IPS-18a (cell line): ENCODE results near the gene SH3PXD2A.
"Not testable (repeated sequence)": the region's sequence is repeated elsewhere in the genome, so short reads cannot be mapped to it uniquely, and the experiment has no call there.

Source experiments
- H3K27ac ChIP-seq: one replicate; pipeline ENCODE4 v1.5.1; 2013; ENCODE audit warnings: low read length
- H3K27me3 ChIP-seq: one replicate; pipeline ENCODE4 v1.6.1; 2013; ENCODE audit warnings: mild to moderate bottlenecking, low read length; ENCODE audit not compliant: control insufficient read depth, insufficient read depth
- H3K36me3 ChIP-seq: one replicate; pipeline ENCODE4 v1.6.1; 2013; ENCODE audit warnings: low read depth, low read length; ENCODE audit not compliant: control insufficient read depth
- H3K4me1 ChIP-seq: one replicate; pipeline ENCODE4 v1.6.1; 2013; ENCODE audit warnings: low read depth, low read length; ENCODE audit not compliant: control insufficient read depth
- H3K4me3 ChIP-seq: one replicate; pipeline ENCODE4 v1.5.1; 2013; ENCODE audit warnings: low read length
- H3K9ac ChIP-seq: one replicate; pipeline ENCODE4 v1.6.1; 2013; ENCODE audit warnings: mild to moderate bottlenecking, low read length, moderate library complexity
- H3K9me3 ChIP-seq: one replicate; pipeline ENCODE4 v1.6.1; 2013; ENCODE audit warnings: low read depth, low read length; ENCODE audit not compliant: control insufficient read depth

Gene SH3PXD2A

DNA sequence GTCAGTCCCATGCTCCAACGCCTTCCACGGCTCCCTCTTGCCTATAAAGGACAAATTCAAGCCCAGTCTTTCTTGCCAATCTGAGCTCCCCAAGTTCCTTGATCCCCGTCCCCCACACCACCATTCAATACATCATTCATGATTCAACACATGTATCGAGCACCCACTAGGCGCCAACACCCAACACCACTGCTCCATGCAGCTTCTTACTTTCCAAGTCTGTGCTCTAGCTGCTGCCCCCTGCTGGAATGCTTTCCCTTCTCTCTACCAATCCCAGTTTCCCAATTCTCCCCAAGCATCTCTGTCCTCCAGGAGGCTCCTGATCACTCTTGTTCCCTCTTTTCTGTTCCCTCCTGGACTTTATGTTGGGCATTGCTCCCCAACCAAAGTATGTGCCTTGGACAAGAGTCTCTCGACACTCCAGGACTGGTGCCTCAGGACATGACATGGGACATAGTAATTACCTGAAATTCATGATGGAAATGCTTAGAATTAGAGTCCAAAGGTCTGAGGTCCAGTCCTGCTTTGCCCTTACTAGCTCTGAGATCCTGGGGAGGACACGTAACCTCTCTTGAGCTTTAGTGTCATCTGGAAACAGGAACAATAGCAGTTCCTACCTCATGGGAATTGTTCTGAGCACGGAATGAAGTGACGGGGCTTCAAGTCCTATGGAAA, 189.2 kb downstream of the SH3PXD2A start:
- Histone ChIP-seq H3K27me3 (no peaks in the 10 kb centered on the region), H3K4me1 (peaks cover 12% of the 10 kb centered on the region), H3K36me3 (no peaks in the 10 kb centered on the region), H3K27ac (no peak overlapping the region), H3K9ac (no peak overlapping the region), H3K4me3 (no peak overlapping the region), H3K9me3 (no peaks in the 10 kb centered on the region)

DNA sequence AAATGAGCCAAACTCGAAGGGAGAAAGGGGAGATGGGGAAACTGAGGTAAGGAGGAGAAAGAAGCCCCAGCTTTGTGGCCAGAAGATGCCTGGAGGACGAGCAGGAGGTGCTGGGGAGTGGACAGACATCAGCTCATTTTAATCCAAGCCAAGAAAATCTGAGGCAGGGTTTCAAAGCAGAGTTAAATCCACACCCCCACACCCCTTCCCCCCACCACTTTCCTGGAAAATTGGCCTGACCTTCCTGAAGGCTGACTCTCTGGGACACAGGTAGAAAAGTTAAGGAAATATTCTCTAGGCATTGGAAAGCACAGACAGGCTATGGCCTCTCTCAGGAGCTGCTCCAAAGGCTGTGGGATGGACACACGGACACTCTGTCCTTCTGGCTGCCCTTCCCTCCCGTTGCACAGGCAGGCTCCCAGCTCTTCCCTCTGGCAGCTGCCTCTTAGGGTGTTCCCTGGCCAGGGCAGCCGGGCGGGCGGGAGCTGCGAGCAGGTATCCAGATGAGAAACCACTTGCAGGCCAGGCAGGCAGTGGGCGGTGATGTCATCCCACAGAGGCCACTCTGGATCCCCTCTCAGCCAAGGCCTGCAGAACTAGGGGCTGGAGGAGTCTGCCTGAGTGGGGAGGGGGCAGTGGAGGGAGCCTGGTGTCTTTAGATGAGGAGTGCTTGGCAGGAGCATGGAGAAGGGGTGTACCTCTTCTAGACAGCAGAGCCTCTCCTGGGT, 190.1 kb downstream of the SH3PXD2A start:
- no peaks in the 10 kb centered on the region for H3K27me3 ChIP-seq
- no peaks in the 10 kb centered on the region for H3K36me3 ChIP-seq
- H3K9ac ChIP-seq, result no peak overlapping the region
- H3K4me1 ChIP-seq, result peaks cover 16% of the 10 kb centered on the region
- no peak overlapping the region for H3K4me3 ChIP-seq
- no peaks in the 10 kb centered on the region for H3K9me3 ChIP-seq
- H3K27ac ChIP-seq, result no peak overlapping the region

DNA sequence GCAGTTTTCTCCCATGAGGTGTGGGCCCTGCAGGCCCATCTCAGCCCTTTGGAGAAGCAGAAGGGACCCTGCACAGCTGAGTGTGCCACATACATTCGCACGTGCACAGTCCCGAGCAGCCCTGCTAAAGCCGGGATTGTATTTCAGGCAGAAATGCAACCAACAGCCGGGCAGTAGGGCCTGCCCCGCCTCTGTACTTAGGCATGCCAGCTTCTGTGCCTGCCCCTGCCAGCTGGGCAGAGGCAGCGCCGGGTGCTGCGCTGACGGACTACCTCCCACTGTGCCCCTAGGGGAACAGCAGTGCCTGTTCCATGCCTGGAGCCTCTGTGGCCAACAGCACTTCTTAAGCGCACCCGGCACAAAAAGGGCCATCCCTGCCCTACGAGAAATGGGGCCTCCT, 191.6 kb downstream of the SH3PXD2A start:
- Histone ChIP-seq H3K4me3 (no peak overlapping the region), H3K9me3 (no peaks in the 10 kb centered on the region), H3K27ac (no peak overlapping the region), H3K36me3 (no peaks in the 10 kb centered on the region), H3K27me3 (no peaks in the 10 kb centered on the region), H3K9ac (no peak overlapping the region), H3K4me1 (peaks cover 9% of the 10 kb centered on the region)

DNA sequence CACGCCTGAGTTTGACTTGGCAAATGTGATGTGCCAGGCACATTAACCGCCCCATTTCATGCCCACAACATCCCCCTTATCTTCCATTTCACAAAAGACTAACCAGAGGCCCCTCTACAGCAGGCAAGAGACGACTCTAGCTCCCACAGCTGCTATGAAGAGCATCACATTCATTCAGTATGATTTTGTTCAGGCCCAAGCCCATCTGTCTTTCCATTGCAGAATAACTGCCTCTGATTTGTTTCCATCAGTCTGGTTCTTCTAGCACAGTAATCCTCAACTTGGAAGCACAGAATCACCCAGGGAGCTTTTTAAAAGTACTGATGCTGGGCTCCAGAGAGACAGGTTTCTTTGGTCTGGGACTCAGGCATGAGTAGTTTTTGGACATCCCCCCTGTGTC, 192.1 kb downstream of the SH3PXD2A start:
- H3K27me3 ChIP-seq, result no peaks in the 10 kb centered on the region
- H3K4me1 ChIP-seq, result peaks cover 12% of the 10 kb centered on the region
- no peaks in the 10 kb centered on the region for H3K9me3 ChIP-seq
- H3K27ac ChIP-seq, result no peak overlapping the region
- no peak overlapping the region for H3K4me3 ChIP-seq
- H3K9ac ChIP-seq, result no peak overlapping the region
- H3K36me3 ChIP-seq, result no peaks in the 10 kb centered on the region

DNA sequence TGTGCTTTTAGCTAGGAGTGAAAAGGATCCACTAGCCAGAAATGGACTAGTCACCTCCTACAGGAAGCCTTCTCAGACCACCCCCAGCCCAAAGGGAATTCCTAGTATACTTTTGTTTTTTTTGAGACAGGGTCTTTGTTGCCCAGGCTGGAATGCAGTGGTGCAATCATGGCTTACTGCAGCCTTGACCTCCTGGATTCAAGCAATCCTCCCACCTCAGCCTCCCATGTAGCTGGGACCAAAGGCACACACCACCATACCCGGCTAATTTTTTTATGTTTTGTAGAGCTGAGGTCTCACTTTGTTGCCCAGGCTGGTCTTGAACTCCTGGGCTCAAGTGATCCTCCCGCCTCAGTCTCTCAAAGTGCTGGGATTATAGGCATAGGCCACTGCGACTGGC, 192.7 kb downstream of the SH3PXD2A start:
- H3K36me3 ChIP-seq, H3K9me3 ChIP-seq, H3K9ac ChIP-seq, H3K4me3 ChIP-seq, H3K27ac ChIP-seq, H3K27me3 ChIP-seq: not testable (repeated sequence)
- H3K4me1 ChIP-seq, result peaks cover 12% of the 10 kb centered on the region

DNA sequence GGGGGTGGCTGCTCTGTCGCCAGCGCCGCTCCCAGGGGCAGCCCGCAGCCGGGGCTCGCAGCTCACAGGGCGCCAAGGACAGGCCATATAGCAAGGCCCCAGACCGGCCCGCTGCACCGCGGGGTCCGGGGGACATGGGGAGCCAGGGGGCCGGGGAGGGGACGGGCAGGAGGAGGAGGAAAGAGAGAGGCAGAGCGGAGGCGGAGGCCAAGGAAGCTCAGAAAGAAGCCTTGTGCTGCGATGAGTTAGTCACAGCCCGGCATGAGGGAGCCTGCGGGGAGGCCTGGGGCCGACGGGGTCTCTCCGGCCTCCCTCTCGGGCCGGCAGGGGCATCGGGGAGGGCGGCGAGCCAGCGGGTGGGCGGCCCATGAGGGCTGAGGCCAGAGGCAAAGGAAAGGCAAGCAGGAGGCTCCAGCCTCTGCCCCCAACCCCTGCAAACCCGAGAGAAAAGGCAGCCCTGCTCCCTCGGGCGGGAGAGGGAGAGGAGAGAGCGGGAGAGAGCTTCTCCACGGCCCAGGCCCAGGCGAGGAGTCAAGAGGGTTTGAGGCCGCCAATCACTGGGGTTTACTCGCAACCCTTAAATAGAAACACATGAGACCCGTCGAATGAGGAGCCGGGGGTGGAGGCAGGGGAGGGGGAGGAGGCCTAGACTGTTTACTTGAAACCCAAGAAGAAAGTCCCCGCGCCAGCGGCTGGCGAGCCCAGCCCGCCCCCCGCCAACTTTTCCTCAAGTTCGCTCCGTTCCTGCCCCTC, 194.0 kb downstream of the SH3PXD2A start:
- Histone ChIP-seq H3K9me3 (no peaks in the 10 kb centered on the region), H3K36me3 (no peaks in the 10 kb centered on the region), H3K4me1 (peaks cover 12% of the 10 kb centered on the region), H3K27me3 (no peaks in the 10 kb centered on the region), H3K9ac (no peak overlapping the region), H3K27ac (no peak overlapping the region), H3K4me3 (peak overlapping the region; percentile 13)

DNA sequence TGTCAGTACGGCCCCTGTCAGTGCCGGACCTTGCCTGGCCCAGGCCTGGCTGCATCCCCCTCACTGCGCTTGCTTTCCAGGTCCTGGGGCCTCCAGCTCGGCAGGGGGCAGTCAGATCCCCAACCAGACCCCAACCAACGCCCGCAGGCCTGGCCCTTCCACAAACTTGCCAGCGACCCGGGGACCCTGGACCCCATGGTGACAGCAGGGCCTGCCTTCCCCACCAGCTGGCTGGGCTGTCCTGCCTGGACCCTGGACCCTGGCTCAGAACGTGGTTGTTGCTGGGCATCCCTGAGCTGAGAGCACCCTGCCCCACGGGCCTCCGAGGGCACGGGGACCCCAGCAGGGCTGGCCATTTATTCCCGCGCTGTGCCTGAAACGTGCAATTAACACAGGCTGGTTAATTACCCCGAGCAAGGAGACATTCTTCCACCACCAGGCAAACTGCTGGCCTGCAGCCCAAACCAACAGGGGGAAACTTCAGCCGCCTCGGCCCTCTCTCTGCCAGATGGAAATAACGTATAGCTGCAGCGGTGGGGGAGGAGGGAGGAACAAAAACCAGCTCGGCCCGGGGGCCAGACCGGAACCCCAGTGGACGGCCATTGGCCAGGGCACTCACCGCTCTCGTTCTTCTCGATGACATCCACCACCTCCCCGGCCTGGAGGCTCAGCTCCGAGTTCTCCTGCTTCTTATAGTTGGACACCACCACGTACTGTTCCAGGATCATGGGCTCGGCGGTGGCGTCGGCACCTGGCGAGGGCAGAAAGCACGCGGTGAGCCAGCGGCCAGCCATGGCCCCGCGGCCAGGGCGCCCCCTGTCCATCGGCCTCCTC, 194.8 kb downstream of the SH3PXD2A start:
- H3K27me3 ChIP-seq, result no peaks in the 10 kb centered on the region
- no peak overlapping the region for H3K27ac ChIP-seq
- H3K36me3 ChIP-seq, result no peaks in the 10 kb centered on the region
- H3K9me3 ChIP-seq, result no peaks in the 10 kb centered on the region
- H3K4me3 ChIP-seq, result no peak overlapping the region
- H3K9ac ChIP-seq, result no peak overlapping the region
- H3K4me1 ChIP-seq, result peaks cover 12% of the 10 kb centered on the region

DNA sequence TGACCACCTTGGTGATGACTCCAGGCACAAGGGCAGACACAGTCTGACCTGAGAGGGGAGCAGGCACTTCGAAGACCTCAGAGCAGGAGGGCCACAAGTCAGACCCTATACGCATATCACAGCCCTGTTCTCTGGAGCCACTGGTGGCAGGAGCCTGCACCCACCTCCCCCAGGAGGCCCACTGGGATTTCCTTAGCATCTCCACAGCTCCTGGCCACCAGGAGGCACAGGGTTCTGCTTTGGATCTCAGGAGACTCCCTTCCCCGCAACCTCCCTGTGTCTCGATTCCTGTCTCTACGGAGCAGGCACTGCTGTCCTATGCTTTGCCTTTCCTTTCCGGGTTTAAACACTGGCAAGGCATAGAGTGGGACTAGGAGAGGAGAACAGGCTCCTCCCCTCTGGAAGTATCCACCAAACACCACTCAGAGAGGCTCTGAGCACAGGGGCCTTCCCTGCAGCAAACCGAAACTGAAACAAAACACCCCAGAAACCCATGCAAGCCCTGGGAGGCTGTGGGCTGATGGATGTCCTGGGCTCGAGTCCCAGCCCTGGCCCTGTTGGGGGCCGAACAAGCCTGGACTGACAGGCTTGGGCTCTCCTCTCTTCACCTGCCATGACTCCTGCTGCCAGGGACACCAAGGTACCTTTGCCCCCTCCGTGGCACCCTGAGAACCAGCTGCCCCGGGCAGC, 195.6 kb downstream of the SH3PXD2A start:
- no peak overlapping the region for H3K9ac ChIP-seq

DNA sequence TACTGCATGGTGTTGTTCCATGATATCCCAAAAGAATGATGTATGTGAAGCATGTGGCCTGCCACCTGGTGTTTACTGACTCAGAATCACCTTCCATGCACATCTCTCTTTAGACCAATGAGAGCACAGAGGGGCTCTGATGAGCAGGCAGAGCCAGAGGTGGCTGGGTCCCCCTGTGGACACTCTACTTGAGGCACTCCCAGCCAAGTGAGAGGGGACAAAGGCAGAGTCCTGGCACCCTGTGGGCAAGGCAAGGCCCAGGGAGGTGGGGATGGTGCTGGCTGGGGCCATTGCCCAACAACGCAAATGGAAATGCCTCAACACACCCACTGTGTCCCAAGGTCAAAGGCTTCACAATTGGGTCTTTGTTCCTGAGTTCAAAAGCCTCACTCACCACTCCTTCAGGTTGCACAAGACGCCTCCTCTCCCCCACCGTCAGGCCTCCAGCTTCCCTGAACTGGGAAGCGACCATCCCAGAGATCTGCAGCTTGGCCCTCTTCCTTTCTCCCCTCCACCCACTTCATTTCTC, 197.3 kb downstream of the SH3PXD2A start:
- no peak overlapping the region for H3K27ac ChIP-seq
- H3K9me3 ChIP-seq, result no peaks in the 10 kb centered on the region
- H3K9ac ChIP-seq, result no peak overlapping the region
- no peaks in the 10 kb centered on the region for H3K36me3 ChIP-seq
- no peaks in the 10 kb centered on the region for H3K27me3 ChIP-seq
- no peak overlapping the region for H3K4me3 ChIP-seq
- peaks cover 12% of the 10 kb centered on the region for H3K4me1 ChIP-seq

More for the DNA sequence above, 195.6 kb downstream of the SH3PXD2A start:
- H3K4me3 ChIP-seq, result no peak overlapping the region
- peaks cover 12% of the 10 kb centered on the region for H3K4me1 ChIP-seq
- H3K36me3 ChIP-seq, result no peaks in the 10 kb centered on the region
- H3K9me3 ChIP-seq, result no peaks in the 10 kb centered on the region
- H3K27me3 ChIP-seq, result no peaks in the 10 kb centered on the region
- H3K27ac ChIP-seq, result no peak overlapping the region

DNA sequence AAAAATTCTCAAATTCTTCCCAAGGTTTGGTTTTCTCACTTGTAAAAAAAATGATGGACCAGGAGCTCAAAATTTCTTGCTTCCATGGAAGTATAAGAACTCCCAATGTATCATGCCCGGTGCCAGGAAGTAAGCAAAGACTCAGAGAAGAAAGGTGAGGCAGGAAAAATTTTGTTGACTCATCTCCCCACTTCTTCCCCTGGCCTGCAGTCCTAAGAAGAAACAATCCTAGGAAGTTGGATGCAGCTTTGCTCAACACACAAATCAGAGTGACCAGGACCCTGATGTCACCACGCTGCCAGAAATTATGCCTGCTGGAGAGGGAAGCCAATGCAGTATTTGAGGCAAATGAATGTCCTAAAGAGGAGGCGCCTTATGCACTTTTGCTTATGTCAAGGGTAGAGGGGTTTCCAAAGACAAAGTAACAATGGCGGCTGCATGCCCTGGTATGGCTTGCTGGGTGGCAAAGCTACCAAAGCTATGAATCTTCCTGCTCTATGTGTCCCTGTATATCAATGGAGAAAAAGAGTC, 198.2 kb downstream of the SH3PXD2A start:
- H3K27ac ChIP-seq, result no peak overlapping the region
- no peaks in the 10 kb centered on the region for H3K27me3 ChIP-seq
- H3K9me3 ChIP-seq, result no peaks in the 10 kb centered on the region
- H3K9ac ChIP-seq, result no peak overlapping the region
- no peak overlapping the region for H3K4me3 ChIP-seq
- H3K36me3 ChIP-seq, result no peaks in the 10 kb centered on the region
- peaks cover 12% of the 10 kb centered on the region for H3K4me1 ChIP-seq
